HepG2 (cell line): Measurements from ENCODE around the gene SEC14L1. TPM values are rescaled to one million over a fixed set of nuclear protein-coding genes. Genes with fewer than 3 reads are reported as not detected.

Experiments used
- ATAC-seq: fragments of 200-7000 bp; cut with Tn5 transposase; 3 replicates; pipeline ENCODE4 v1.9.1; 2020; ENCODE audit warnings: mild to moderate bottlenecking, moderate library complexity
- BruUV-seq: library from RNA; stranded (reverse); fragments of 400-500 nt; replicated peaks from 2 replicates; lab custom pipeline; 2021; lab: Mats Ljungman, UMichigan
- CTCF ChIA-PET: fragments of 300-600 bp; formaldehyde crosslinking; extraction: SDS; loops from one replicate; lab custom pipeline; 2021; ENCODE audit warnings: low total read pairs, inconsistent platforms, low intra/inter-chr PET ratio; lab: Yijun Ruan, JAX
- POLR2A ChIA-PET: fragments of 350-600 bp; sonication (Branson Sonifier 250); formaldehyde crosslinking; loops from one replicate; lab custom pipeline; 2020; ENCODE audit warnings: antibody characterized with exemption, inconsistent platforms; lab: Yijun Ruan, JAX
- DNase-seq: peaks from one replicate; pipeline ENCODE4 v3.0.0-alpha.2; 2015; ENCODE audit warnings: low spot score
- FAIRE-seq: peaks from 3 replicates; lab custom pipeline; 2011; peaks lifted over from hg19 to GRCh38; lab: Jason Lieb, UNC
- H2AFZ ChIP-seq: one replicate; pipeline ENCODE4 v1.6.1; 2011; ENCODE audit warnings: low read length, inconsistent platforms
- H3K27ac ChIP-seq: fragments of 300-600 bp; 3 replicates; pipeline ENCODE4 v1.8.0; 2011; ENCODE audit warnings: mixed run types, mild to moderate bottlenecking, mixed read lengths, low read length, inconsistent platforms; ENCODE audit not compliant: insufficient read depth; ENCODE audit errors: extremely low read length
- H3K27me3 ChIP-seq, 2 experiments: fragments of 200-600 bp in 1 of 2; 2 replicates in 1 of 2; 3 replicates in 1 of 2; pipeline versions ENCODE4 v1.6.0 to v1.8.0; 2011; ENCODE audit warnings: low read length in 2 of 2, mild to moderate bottlenecking in 2 of 2, moderate library complexity in 2 of 2, inconsistent platforms in 1 of 2; ENCODE audit not compliant: insufficient read depth in 2 of 2, control insufficient read depth in 1 of 2
- H3K36me3 ChIP-seq, 2 experiments: fragments of 200-600 bp in 1 of 2; replicated peaks in 1 of 2; 2 replicates in 1 of 2; 3 replicates in 1 of 2; pipeline versions ENCODE4 v1.5.1 to v1.8.0; 2011; ENCODE audit warnings: low read length in 2 of 2, inconsistent platforms in 1 of 2; ENCODE audit not compliant: insufficient read depth in 2 of 2, control insufficient read depth in 1 of 2
- H3K4me1 ChIP-seq: 2 replicates; pipeline ENCODE4 v1.5.1; 2012; ENCODE audit warnings: low read length, inconsistent platforms; ENCODE audit not compliant: insufficient read depth
- H3K4me2 ChIP-seq: 2 replicates; pipeline ENCODE4 v1.6.0; 2011; ENCODE audit warnings: low read depth, low read length, inconsistent platforms
- H3K4me3 ChIP-seq, 3 experiments: fragments of 200-600 bp in 1 of 3; sonication (generic), shearing (Covaris generic) in 1 of 3; replicated peaks in 1 of 3; 2 replicates each; pipeline ENCODE4 v1.5.1; 2011 to 2016; ENCODE audit warnings: low read length in 3 of 3, inconsistent platforms in 2 of 3, low read depth in 2 of 3, mild to moderate bottlenecking in 2 of 3, control low read depth in 1 of 3, mixed read lengths in 1 of 3; ENCODE audit not compliant: insufficient read depth in 1 of 3
- H3K79me2 ChIP-seq: one replicate; pipeline ENCODE4 v1.6.1; 2011; ENCODE audit warnings: low read length, inconsistent platforms; ENCODE audit not compliant: insufficient read depth
- H3K9ac ChIP-seq: 2 replicates; pipeline ENCODE4 v1.6.0; 2011; ENCODE audit warnings: mild to moderate bottlenecking, low read depth, low read length, inconsistent platforms; ENCODE audit not compliant: insufficient read depth
- H3K9me3 ChIP-seq: 2 replicates; pipeline ENCODE4 v1.5.1; 2012; ENCODE audit warnings: mild to moderate bottlenecking, low read length
- H4K20me1 ChIP-seq: 2 replicates; pipeline ENCODE4 v1.6.0; 2011; ENCODE audit warnings: inconsistent platforms, mild to moderate bottlenecking, low read length, moderate library complexity; ENCODE audit not compliant: insufficient read depth
- CAMTA2 ChIP-seq: sonication (generic); formaldehyde crosslinking; IDR thresholded peaks from 2 replicates; pipeline ENCODE4 v1.4.0; 2020; ENCODE audit warnings: mild to moderate bottlenecking, missing genetic modification reagents, borderline replicate concordance
- CEBPB ChIP-seq: IDR thresholded peaks from 2 replicates; pipeline ENCODE4 v1.6.1; 2011; ENCODE audit warnings: low read depth, low read length, improper control_type of control experiment, borderline replicate concordance
- ERF ChIP-seq: IDR thresholded peaks from 2 replicates; pipeline ENCODE4 v1.6.1; 2018; ENCODE audit warnings: missing biosample characterization, missing genetic modification reagents
- FOXA1 ChIP-seq, 2 experiments: fragments of 450-650 bp in 1 of 2; sonication (generic) in 1 of 2; formaldehyde crosslinking in 1 of 2; IDR thresholded peaks; 2 replicates each; pipeline versions ENCODE4 v1.4.0 to v1.6.1; 2016 to 2020; ENCODE audit warnings: missing genetic modification reagents in 1 of 2
- HNF4A ChIP-seq: sonication (generic); formaldehyde crosslinking; IDR thresholded peaks from 2 replicates; pipeline ENCODE4 v1.4.0; 2020; ENCODE audit warnings: missing genetic modification reagents
- MAFK ChIP-seq, 2 experiments: IDR thresholded peaks in 1 of 2; conservative IDR thresholded peaks in 1 of 2; 2 replicates each; pipeline ENCODE4 v1.6.1; 2011; ENCODE audit warnings: improper control_type of control experiment in 2 of 2, low read length in 2 of 2
- THAP11 ChIP-seq: IDR thresholded peaks from 2 replicates; pipeline ENCODE4 v1.6.1; 2016; ENCODE audit warnings: missing biosample characterization, missing genetic modification reagents
- ZNF24 ChIP-seq: fragments of 450-650 bp; IDR thresholded peaks from 2 replicates; pipeline ENCODE4 v1.6.1; 2017; ENCODE audit warnings: antibody characterized with exemption, mild to moderate bottlenecking
- ZNF337 ChIP-seq: sonication (generic); formaldehyde crosslinking; IDR thresholded peaks from 2 replicates; pipeline ENCODE4 v1.5.1; 2020; ENCODE audit warnings: missing genetic modification reagents, low read depth, mild to moderate bottlenecking, borderline replicate concordance
- WGBS: methylation state at CpG from one replicate; pipeline ENCODE4 v1.1.6; 2017; ENCODE audit warnings: low lambda C conversion rate; 5-methylcytosine and 5-hydroxymethylcytosine counted together
- in situ Hi-C: cut with HindIII; loops from 2 replicates; pipeline ENCODE4 v1.10.0; 2017; ENCODE audit warnings: low pct_unique_long_range_greater_than_20kb; ENCODE audit not compliant: extremely low pct_ligation_motif_present
- intact Hi-C: fragments of 100-400 bp; cut with micrococcal nuclease; formaldehyde crosslinking; loops from one replicate; pipeline ENCODE4 v1.10.0; 2022; ENCODE audit not compliant: unreplicated experiment
- polyA plus RNA-seq, 8 experiments: library from polyadenylated mRNA; depleted of rRNA in 3 of 8; stranded (reverse) in 7 of 8; unstranded in 1 of 8; fragments of >200 nt; fragmentation: Illumina TruSeq in 4 of 8; extraction: Trizol in 4 of 8; gene quantifications; 2 replicates each; pipeline versions ENCODE4 v1.2.1 to v1.2.3, GENCODE V29; 2011 to 2016; ENCODE audit warnings: low read depth in 4 of 8, missing spikeins in 1 of 8, mixed read lengths in 1 of 8; ENCODE audit not compliant: insufficient read depth in 1 of 8
- total RNA-seq, 5 experiments: library from RNA; depleted of rRNA; stranded (reverse); fragments of >200 nt; fragmentation: Illumina TruSeq; extraction: Trizol; gene quantifications; 2 replicates each; pipeline ENCODE4 v1.2.3, GENCODE V29; 2016; ENCODE audit warnings: low read depth in 1 of 5
- TF ChIP-seq, protein P1 (sequence below), 2 experiments: sonication (generic) in 1 of 2; formaldehyde crosslinking in 1 of 2; IDR thresholded peaks; 2 replicates each; pipeline versions ENCODE4 v1.4.0 to v1.6.1; 2018 to 2020; ENCODE audit warnings: missing genetic modification reagents in 2 of 2, borderline replicate concordance in 1 of 2, low read depth in 1 of 2, mild to moderate bottlenecking in 1 of 2, missing biosample characterization in 1 of 2
- TF ChIP-seq, protein P2 (sequence below): sonication (generic); formaldehyde crosslinking; IDR thresholded peaks from 2 replicates; pipeline ENCODE4 v1.5.1; 2020; ENCODE audit warnings: mild to moderate bottlenecking, missing genetic modification reagents
- TF ChIP-seq, protein P3 (sequence below): sonication (generic); formaldehyde crosslinking; IDR thresholded peaks from 2 replicates; pipeline ENCODE4 v1.4.0; 2020; ENCODE audit warnings: missing genetic modification reagents

Gene SEC14L1
- total and polyA plus RNA-seq, 2 of the 13 experiments (the other 11 are each of a cell fraction or from before 2014, with no cell fraction given), result 26.3 to 43.9 TPM

DNA sequence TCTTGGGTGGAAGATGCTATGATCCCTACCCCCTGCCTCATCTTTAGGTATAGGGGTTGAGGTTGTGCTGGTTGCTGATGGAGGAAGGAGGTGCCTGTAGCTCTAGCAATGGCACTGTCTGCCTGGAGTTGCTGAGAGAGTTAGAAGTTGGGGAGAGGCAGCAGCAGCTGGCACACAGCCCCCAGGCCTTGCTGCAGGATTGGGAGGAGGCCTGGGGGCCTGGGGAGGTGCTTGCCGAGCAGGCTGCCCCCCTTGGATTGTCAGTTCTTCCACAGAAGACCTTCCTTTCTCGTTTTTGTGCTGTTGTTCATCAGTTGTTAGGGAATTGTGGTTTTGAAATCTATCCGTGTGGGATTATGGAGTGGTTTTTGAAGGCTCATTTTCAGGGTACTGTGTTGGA is 52.9 kb downstream of the SEC14L1 start:
- Histone ChIP-seq H3K4me1 (peaks cover 10% of the 10 kb centered on the region), H3K9ac (no peak overlapping the region), H3K9me3 (no peaks in the 10 kb centered on the region), H3K27me3 (no peaks in the 10 kb centered on the region), H3K4me2 (no peak overlapping the region), H4K20me1 (no peaks in the 10 kb centered on the region), H2AFZ (no peak overlapping the region), H3K4me3 (no peak overlapping the region), H3K79me2 (peaks cover 2% of the 10 kb centered on the region), H3K36me3 (peaks cover 43 to 72% of the 10 kb centered on the region in 2 experiments), H3K27ac (no peak overlapping the region)
- BruUV-seq, result no TSS peak
- 77% methylated on average over 3 of the region's 3 CpGs for WGBS
- TF ChIP-seq ZNF24, result no peak
- TF ChIP-seq MAFK (conservative IDR thresholded peaks at IDR 0.05 in 1 of 2, IDR thresholded peaks at IDR 0.05 in 1 of 2; ENCODE audit: low read length in 2 of 2), result no peak
- CTCF ChIA-PET, result no interaction called here
- no peak for ATAC-seq
- in situ Hi-C loops, result no loop called here
- DNase-seq, result no peak
- intact Hi-C loops, result no loop called here
- no peak for FAIRE-seq
- POLR2A ChIA-PET, result no interaction called here

DNA sequence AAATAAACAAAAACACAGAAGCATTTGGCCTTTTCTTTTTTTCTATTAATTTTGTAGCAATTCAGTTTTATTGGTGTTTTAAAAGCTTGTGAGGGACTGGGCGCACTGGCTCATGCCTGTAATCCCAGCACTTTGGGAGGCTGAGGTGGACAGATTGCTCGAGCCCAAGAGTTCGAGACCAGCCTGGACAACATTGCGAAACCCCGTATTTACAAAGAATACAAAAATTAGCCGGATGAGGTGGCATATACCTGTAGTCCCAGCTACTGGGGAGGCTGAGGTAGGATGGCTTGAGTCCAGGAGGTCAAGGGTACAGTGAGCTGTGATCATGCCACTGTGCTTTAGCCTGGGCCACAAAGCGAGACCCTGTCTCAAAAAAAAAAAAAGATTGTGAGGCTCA is 53.4 kb downstream of the SEC14L1 start:
- intact Hi-C loops, result no loop called here
- no peak for ATAC-seq
- Histone ChIP-seq H3K27me3 (no peaks in the 10 kb centered on the region), H3K36me3 (peaks cover 44 to 73% of the 10 kb centered on the region in 2 experiments), H3K27ac (no peak overlapping the region), H3K4me2 (no peak overlapping the region), H4K20me1 (no peaks in the 10 kb centered on the region), H3K9me3 (no peaks in the 10 kb centered on the region), H2AFZ (no peak overlapping the region), H3K4me3 (no peak overlapping the region), H3K79me2 (peaks cover 2% of the 10 kb centered on the region), H3K9ac (no peak overlapping the region), H3K4me1 (peaks cover 10% of the 10 kb centered on the region)
- no peak for DNase-seq
- WGBS, result 81% methylated on average over 7 of the region's 7 CpGs
- POLR2A ChIA-PET, result no interaction called here
- CTCF ChIA-PET, result no interaction called here
- no TSS peak for BruUV-seq
- FAIRE-seq, result peak; percentile 30
- in situ Hi-C loops, result no loop called here
- TF ChIP-seq ZNF337 (CRISPR knock-in tag), result no peak
- no peak for TF ChIP-seq FOXA1 (IDR thresholded peaks at IDR 0.05)
- TF ChIP-seq FOXA1 (CRISPR knock-in tag; IDR thresholded peaks at IDR 0.05), result 0 out of 2 replicates have a peak, but pooled peaks have one; percentile 20
- 0 out of 2 replicates have a peak, but pooled peaks have one; percentile 7 for TF ChIP-seq HNF4A (CRISPR knock-in tag)
- TF ChIP-seq, protein P1, sequence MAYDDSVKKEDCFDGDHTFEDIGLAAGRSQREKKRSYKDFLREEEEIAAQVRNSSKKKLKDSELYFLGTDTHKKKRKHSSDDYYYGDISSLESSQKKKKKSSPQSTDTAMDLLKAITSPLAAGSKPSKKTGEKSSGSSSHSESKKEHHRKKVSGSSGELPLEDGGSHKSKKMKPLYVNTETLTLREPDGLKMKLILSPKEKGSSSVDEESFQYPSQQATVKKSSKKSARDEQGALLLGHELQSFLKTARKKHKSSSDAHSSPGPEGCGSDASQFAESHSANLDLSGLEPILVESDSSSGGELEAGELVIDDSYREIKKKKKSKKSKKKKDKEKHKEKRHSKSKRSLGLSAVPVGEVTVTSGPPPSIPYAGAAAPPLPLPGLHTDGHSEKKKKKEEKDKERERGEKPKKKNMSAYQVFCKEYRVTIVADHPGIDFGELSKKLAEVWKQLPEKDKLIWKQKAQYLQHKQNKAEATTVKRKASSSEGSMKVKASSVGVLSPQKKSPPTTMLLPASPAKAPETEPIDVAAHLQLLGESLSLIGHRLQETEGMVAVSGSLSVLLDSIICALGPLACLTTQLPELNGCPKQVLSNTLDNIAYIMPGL (CRISPR knock-in tag; IDR thresholded peaks at IDR 0.05; ENCODE audit: borderline replicate concordance in 1 of 2, low read depth in 1 of 2), result no peak
- no peak for TF ChIP-seq ERF (CRISPR knock-in tag)
- TF ChIP-seq THAP11 (CRISPR knock-in tag), result no peak
- TF ChIP-seq, protein P2, sequence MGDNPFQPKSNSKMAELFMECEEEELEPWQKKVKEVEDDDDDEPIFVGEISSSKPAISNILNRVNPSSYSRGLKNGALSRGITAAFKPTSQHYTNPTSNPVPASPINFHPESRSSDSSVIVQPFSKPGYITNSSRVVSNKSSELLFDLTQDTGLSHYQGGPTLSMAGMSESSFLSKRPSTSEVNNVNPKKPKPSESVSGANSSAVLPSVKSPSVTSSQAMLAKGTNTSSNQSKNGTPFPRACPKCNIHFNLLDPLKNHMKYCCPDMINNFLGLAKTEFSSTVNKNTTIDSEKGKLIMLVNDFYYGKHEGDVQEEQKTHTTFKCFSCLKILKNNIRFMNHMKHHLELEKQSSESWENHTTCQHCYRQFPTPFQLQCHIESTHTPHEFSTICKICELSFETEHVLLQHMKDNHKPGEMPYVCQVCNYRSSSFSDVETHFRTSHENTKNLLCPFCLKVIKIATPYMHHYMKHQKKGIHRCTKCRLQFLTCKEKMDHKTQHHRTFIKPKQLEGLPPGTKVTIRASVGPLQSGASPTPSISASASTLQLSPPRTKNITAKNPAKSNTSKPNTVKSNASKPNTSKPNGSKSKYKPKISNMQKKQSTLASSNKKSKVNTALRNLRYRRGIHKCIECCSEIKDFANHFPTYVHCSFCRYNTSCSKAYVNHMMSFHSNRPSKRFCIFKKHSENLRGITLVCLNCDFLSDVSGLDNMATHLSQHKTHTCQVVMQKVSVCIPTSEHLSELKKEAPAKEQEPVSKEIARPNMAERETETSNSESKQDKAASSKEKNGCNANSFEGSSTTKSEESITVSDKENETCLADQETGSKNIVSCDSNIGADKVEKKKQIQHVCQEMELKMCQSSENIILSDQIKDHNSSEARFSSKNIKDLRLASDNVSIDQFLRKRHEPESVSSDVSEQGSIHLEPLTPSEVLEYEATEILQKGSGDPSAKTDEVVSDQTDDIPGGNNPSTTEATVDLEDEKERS, result no peak
- TF ChIP-seq, protein P3, sequence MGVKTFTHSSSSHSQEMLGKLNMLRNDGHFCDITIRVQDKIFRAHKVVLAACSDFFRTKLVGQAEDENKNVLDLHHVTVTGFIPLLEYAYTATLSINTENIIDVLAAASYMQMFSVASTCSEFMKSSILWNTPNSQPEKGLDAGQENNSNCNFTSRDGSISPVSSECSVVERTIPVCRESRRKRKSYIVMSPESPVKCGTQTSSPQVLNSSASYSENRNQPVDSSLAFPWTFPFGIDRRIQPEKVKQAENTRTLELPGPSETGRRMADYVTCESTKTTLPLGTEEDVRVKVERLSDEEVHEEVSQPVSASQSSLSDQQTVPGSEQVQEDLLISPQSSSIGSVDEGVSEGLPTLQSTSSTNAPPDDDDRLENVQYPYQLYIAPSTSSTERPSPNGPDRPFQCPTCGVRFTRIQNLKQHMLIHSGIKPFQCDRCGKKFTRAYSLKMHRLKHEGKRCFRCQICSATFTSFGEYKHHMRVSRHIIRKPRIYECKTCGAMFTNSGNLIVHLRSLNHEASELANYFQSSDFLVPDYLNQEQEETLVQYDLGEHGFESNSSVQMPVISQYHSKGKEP, result no peak
- peak; percentile 80 for TF ChIP-seq CEBPB
- no peak for TF ChIP-seq CAMTA2 (CRISPR knock-in tag)
